HEK293 (cell line): Measurements from ENCODE around the gene FHIT.

Experiments
- CTCF ChIA-PET: fragments of 350-600 bp; formaldehyde crosslinking; extraction: SDS; loops from one replicate; lab custom pipeline; 2021; ENCODE audit warnings: antibody characterized with exemption; lab: Yijun Ruan, JAX
- POLR2A ChIA-PET: fragments of 300-600 bp; formaldehyde crosslinking; extraction: SDS; loops from one replicate; lab custom pipeline; 2020; ENCODE audit warnings: antibody characterized with exemption, inconsistent platforms; lab: Yijun Ruan, JAX
- H3K27ac ChIP-seq: fragments of 200-500 bp; sonication (Bioruptor generic); 2 replicates; pipeline ENCODE4 v1.5.1; 2014; ENCODE audit warnings: low read depth, low read length, control low read depth, inconsistent platforms; ENCODE audit errors: extremely low read depth
- H3K36me3 ChIP-seq, 2 experiments: fragments of 200-500 bp in 1 of 2; sonication (Bioruptor generic) in 1 of 2; 1 replicate in 1 of 2; 2 replicates in 1 of 2; pipeline ENCODE4 v1.5.1; 2014 to 2017; ENCODE audit warnings: inconsistent platforms in 2 of 2, low read length in 2 of 2; ENCODE audit not compliant: control insufficient read depth in 2 of 2, insufficient read depth in 1 of 2
- H3K4me1 ChIP-seq: fragments of 200-500 bp; sonication (Bioruptor generic); 2 replicates; pipeline ENCODE4 v1.5.1; 2014; ENCODE audit warnings: mild to moderate bottlenecking, low read length, inconsistent platforms; ENCODE audit not compliant: control insufficient read depth, insufficient read depth
- H3K4me3 ChIP-seq: 2 replicates; pipeline ENCODE4 v1.5.1; 2011; ENCODE audit warnings: low read depth, mild to moderate bottlenecking, control low read depth, low read length, moderate library complexity
- H3K9me3 ChIP-seq: fragments of 200-500 bp; sonication (Bioruptor generic); 2 replicates; pipeline ENCODE4 v1.5.1; 2014; ENCODE audit warnings: low read depth, low read length, inconsistent platforms; ENCODE audit not compliant: control insufficient read depth, insufficient read depth
- GLI4 ChIP-seq: fragments of 450-650 bp; formaldehyde crosslinking; IDR thresholded peaks from 2 replicates; pipeline ENCODE4 v1.5.1; 2016; ENCODE audit warnings: missing biosample characterization, missing genetic modification characterization
- GLIS1 ChIP-seq: fragments of 450-650 bp; formaldehyde crosslinking; IDR thresholded peaks from 2 replicates; pipeline ENCODE4 v1.5.1; 2016; ENCODE audit warnings: missing biosample characterization, missing genetic modification characterization
- IKZF3 ChIP-seq: fragments of 450-650 bp; IDR thresholded peaks from 2 replicates; pipeline ENCODE4 v1.5.0; 2018; ENCODE audit warnings: missing biosample characterization, mild to moderate bottlenecking, missing genetic modification characterization, moderate library complexity
- MYNN ChIP-seq: fragments of 450-650 bp; formaldehyde crosslinking; IDR thresholded peaks from 2 replicates; pipeline ENCODE4 v1.5.1; 2016; ENCODE audit warnings: missing biosample characterization, missing genetic modification characterization, borderline replicate concordance
- SCRT1 ChIP-seq: fragments of 450-650 bp; formaldehyde crosslinking; IDR thresholded peaks from 2 replicates; pipeline ENCODE4 v1.5.1; 2016; ENCODE audit warnings: missing biosample characterization, missing genetic modification characterization, borderline replicate concordance
- SCRT2 ChIP-seq: fragments of 450-650 bp; formaldehyde crosslinking; IDR thresholded peaks from 2 replicates; pipeline ENCODE4 v1.5.1; 2016; ENCODE audit warnings: missing biosample characterization, missing genetic modification characterization
- SP2 ChIP-seq: fragments of 450-650 bp; formaldehyde crosslinking; IDR thresholded peaks from 2 replicates; pipeline ENCODE4 v1.5.1; 2016; ENCODE audit warnings: missing biosample characterization, missing genetic modification characterization
- ZBTB1 ChIP-seq: fragments of 450-650 bp; formaldehyde crosslinking; IDR thresholded peaks from 2 replicates; pipeline ENCODE4 v1.5.1; 2016; ENCODE audit warnings: missing biosample characterization, missing genetic modification characterization
- ZBTB20 ChIP-seq: fragments of 450-650 bp; formaldehyde crosslinking; IDR thresholded peaks from 2 replicates; pipeline ENCODE4 v1.5.1; 2016; ENCODE audit warnings: missing biosample characterization, missing genetic modification characterization
- ZBTB7A ChIP-seq: fragments of 450-650 bp; formaldehyde crosslinking; IDR thresholded peaks from 2 replicates; pipeline ENCODE4 v1.5.1; 2016; ENCODE audit warnings: low read depth, missing biosample characterization, missing genetic modification characterization
- ZFP3 ChIP-seq: fragments of 450-650 bp; formaldehyde crosslinking; IDR thresholded peaks from 2 replicates; pipeline ENCODE4 v1.5.1; 2016; ENCODE audit warnings: low read depth, missing biosample characterization, missing genetic modification characterization
- ZFP69B ChIP-seq: fragments of 450-650 bp; formaldehyde crosslinking; IDR thresholded peaks from 2 replicates; pipeline ENCODE4 v1.5.1; 2016; ENCODE audit warnings: missing biosample characterization, missing genetic modification characterization
- ZNF112 ChIP-seq: fragments of 450-650 bp; formaldehyde crosslinking; IDR thresholded peaks from 2 replicates; pipeline ENCODE4 v1.5.0; 2017; ENCODE audit warnings: missing biosample characterization, missing genetic modification characterization
- ZNF155 ChIP-seq: fragments of 450-650 bp; formaldehyde crosslinking; IDR thresholded peaks from 2 replicates; pipeline ENCODE4 v1.5.1; 2016; ENCODE audit warnings: missing biosample characterization, missing genetic modification characterization
- ZNF175 ChIP-seq: fragments of 450-650 bp; formaldehyde crosslinking; IDR thresholded peaks from 2 replicates; pipeline ENCODE4 v1.5.1; 2016; ENCODE audit warnings: missing biosample characterization, missing genetic modification characterization
- ZNF202 ChIP-seq: fragments of 450-650 bp; formaldehyde crosslinking; IDR thresholded peaks from 2 replicates; pipeline ENCODE4 v1.5.1; 2016; ENCODE audit warnings: missing biosample characterization, missing genetic modification characterization, borderline replicate concordance
- ZNF23 ChIP-seq: fragments of 450-650 bp; formaldehyde crosslinking; IDR thresholded peaks from 2 replicates; pipeline ENCODE4 v1.5.1; 2016; ENCODE audit warnings: missing biosample characterization, missing genetic modification characterization, borderline replicate concordance
- ZNF292 ChIP-seq: fragments of 450-650 bp; formaldehyde crosslinking; IDR thresholded peaks from 2 replicates; pipeline ENCODE4 v1.5.1; 2016; ENCODE audit warnings: low read depth, missing biosample characterization, missing genetic modification characterization, borderline replicate concordance
- ZNF302 ChIP-seq: fragments of 450-650 bp; formaldehyde crosslinking; IDR thresholded peaks from 2 replicates; pipeline ENCODE4 v1.5.1; 2016; ENCODE audit warnings: missing biosample characterization, missing genetic modification characterization, low read depth
- ZNF311 ChIP-seq: fragments of 450-650 bp; formaldehyde crosslinking; IDR thresholded peaks from 2 replicates; pipeline ENCODE4 v1.5.1; 2017; ENCODE audit warnings: missing biosample characterization, missing genetic modification characterization, borderline replicate concordance
- ZNF423 ChIP-seq: fragments of 450-650 bp; formaldehyde crosslinking; IDR thresholded peaks from 2 replicates; pipeline ENCODE4 v1.5.1; 2016; ENCODE audit warnings: missing biosample characterization, missing genetic modification characterization
- ZNF558 ChIP-seq: fragments of 450-650 bp; formaldehyde crosslinking; IDR thresholded peaks from 2 replicates; pipeline ENCODE4 v1.5.1; 2016; ENCODE audit warnings: missing biosample characterization, missing genetic modification characterization
- ZNF600 ChIP-seq: fragments of 450-650 bp; formaldehyde crosslinking; IDR thresholded peaks from 2 replicates; pipeline ENCODE4 v1.5.1; 2016; ENCODE audit warnings: missing biosample characterization, missing genetic modification characterization
- ZNF610 ChIP-seq: fragments of 450-650 bp; formaldehyde crosslinking; IDR thresholded peaks from 2 replicates; pipeline ENCODE4 v1.5.1; 2016; ENCODE audit warnings: missing biosample characterization, missing genetic modification characterization, borderline replicate concordance
- ZNF623 ChIP-seq: fragments of 450-650 bp; formaldehyde crosslinking; IDR thresholded peaks from 2 replicates; pipeline ENCODE4 v1.5.1; 2016; ENCODE audit warnings: missing biosample characterization, missing genetic modification characterization
- ZNF626 ChIP-seq: fragments of 450-650 bp; sonication (Bioruptor Pico); formaldehyde crosslinking; IDR thresholded peaks from 2 replicates; pipeline ENCODE4 v1.5.1; 2018; ENCODE audit warnings: missing biosample characterization, missing genetic modification characterization, inconsistent platforms
- ZNF660 ChIP-seq: fragments of 450-650 bp; IDR thresholded peaks from 2 replicates; pipeline ENCODE4 v1.5.1; 2018; ENCODE audit warnings: missing biosample characterization, mild to moderate bottlenecking, missing genetic modification characterization
- ZNF792 ChIP-seq: fragments of 450-650 bp; formaldehyde crosslinking; IDR thresholded peaks from 2 replicates; pipeline ENCODE4 v1.5.1; 2016; ENCODE audit warnings: missing biosample characterization, missing genetic modification characterization
- ZNF837 ChIP-seq: fragments of 450-650 bp; formaldehyde crosslinking; IDR thresholded peaks from 2 replicates; pipeline ENCODE4 v1.5.1; 2016; ENCODE audit warnings: missing biosample characterization, missing genetic modification characterization
- ZXDB ChIP-seq: fragments of 450-650 bp; formaldehyde crosslinking; IDR thresholded peaks from 2 replicates; pipeline ENCODE4 v1.5.1; 2016; ENCODE audit warnings: missing biosample characterization, missing genetic modification characterization
- TF ChIP-seq, protein P1 (sequence below): fragments of 450-650 bp; formaldehyde crosslinking; optimal IDR thresholded peaks from 2 replicates; pipeline ENCODE3; 2016; ENCODE audit warnings: missing biosample characterization, mild to moderate bottlenecking, missing genetic modification characterization
- TF ChIP-seq, protein P2 (sequence below): fragments of 450-650 bp; formaldehyde crosslinking; conservative IDR thresholded peaks from 2 replicates; pipeline ENCODE4 v1.5.1; 2016; ENCODE audit warnings: low read depth, missing biosample characterization, missing genetic modification characterization
- TF ChIP-seq, protein P3 (sequence below): fragments of 450-650 bp; IDR thresholded peaks from 2 replicates; pipeline ENCODE4 v1.5.1; 2018; ENCODE audit warnings: missing biosample characterization, missing genetic modification characterization

Gene FHIT

GRCh38 chr3:61250784-61251173 is 473 bp downstream of the FHIT start (continued):
- TF ChIP-seq ZNF155 (no peak), ZNF175 (tag by site-specific recombination) (no peak), ZNF837 (tag by site-specific recombination) (no peak), ZNF202 (tag by site-specific recombination) (no peak), ZNF792 (tag by site-specific recombination) (no peak), ZBTB1 (tag by site-specific recombination) (no peak), ZXDB (no peak), ZNF623 (no peak), MYNN (tag by site-specific recombination) (no peak), ZNF23 (tag by site-specific recombination) (no peak), SCRT2 (tag by site-specific recombination) (peak; percentile 91), SCRT1 (tag by site-specific recombination) (peak; percentile 71; the same call in 1 of the 2 replicates), IKZF3 (tag by site-specific recombination) (0 out of 2 replicates have a peak, but pooled peaks have one; percentile 5), ZNF558 (no peak), GLIS1 (tag by site-specific recombination) (no peak), ZNF112 (tag by site-specific recombination) (no peak), ZNF311 (tag by site-specific recombination) (no peak), ZFP3 (no peak), ZNF423 (no peak), ZNF660 (tag by site-specific recombination) (0 out of 2 replicates have a peak, but pooled peaks have one; percentile 37), ZBTB7A (tag by site-specific recombination) (0 out of 2 replicates have a peak, but pooled peaks have one; percentile 10), ZNF600 (tag by site-specific recombination) (peak; percentile 40; the same call in 1 of the 2 replicates), ZFP69B (tag by site-specific recombination) (no peak)
- TF ChIP-seq, protein P1, sequence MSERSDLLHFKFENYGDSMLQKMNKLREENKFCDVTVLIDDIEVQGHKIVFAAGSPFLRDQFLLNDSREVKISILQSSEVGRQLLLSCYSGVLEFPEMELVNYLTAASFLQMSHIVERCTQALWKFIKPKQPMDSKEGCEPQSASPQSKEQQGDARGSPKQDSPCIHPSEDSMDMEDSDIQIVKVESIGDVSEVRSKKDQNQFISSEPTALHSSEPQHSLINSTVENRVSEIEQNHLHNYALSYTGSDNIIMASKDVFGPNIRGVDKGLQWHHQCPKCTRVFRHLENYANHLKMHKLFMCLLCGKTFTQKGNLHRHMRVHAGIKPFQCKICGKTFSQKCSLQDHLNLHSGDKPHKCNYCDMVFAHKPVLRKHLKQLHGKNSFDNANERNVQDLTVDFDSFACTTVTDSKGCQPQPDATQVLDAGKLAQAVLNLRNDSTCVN, result no peak
- TF ChIP-seq, protein P2, sequence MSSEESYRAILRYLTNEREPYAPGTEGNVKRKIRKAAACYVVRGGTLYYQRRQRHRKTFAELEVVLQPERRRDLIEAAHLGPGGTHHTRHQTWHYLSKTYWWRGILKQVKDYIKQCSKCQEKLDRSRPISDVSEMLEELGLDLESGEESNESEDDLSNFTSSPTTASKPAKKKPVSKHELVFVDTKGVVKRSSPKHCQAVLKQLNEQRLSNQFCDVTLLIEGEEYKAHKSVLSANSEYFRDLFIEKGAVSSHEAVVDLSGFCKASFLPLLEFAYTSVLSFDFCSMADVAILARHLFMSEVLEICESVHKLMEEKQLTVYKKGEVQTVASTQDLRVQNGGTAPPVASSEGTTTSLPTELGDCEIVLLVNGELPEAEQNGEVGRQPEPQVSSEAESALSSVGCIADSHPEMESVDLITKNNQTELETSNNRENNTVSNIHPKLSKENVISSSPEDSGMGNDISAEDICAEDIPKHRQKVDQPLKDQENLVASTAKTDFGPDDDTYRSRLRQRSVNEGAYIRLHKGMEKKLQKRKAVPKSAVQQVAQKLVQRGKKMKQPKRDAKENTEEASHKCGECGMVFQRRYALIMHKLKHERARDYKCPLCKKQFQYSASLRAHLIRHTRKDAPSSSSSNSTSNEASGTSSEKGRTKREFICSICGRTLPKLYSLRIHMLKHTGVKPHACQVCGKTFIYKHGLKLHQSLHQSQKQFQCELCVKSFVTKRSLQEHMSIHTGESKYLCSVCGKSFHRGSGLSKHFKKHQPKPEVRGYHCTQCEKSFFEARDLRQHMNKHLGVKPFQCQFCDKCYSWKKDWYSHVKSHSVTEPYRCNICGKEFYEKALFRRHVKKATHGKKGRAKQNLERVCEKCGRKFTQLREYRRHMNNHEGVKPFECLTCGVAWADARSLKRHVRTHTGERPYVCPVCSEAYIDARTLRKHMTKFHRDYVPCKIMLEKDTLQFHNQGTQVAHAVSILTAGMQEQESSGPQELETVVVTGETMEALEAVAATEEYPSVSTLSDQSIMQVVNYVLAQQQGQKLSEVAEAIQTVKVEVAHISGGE (tag by site-specific recombination), result no peak

GRCh38 chr3:61248496-61248895 is 2.8 kb downstream of the FHIT start:
- Histone ChIP-seq H3K27ac (no peak overlapping the region), H3K4me3 (no peak overlapping the region), H3K4me1 (no peaks in the 10 kb centered on the region), H3K9me3 (no peaks in the 10 kb centered on the region), H3K36me3 (no peaks in the 10 kb centered on the region)
- POLR2A ChIA-PET, result no interaction called here
- CTCF ChIA-PET, result no interaction called here
- TF ChIP-seq ZNF660 (tag by site-specific recombination), result no peak
- TF ChIP-seq GLI4 (tag by site-specific recombination), result no peak
- TF ChIP-seq ZBTB20 (tag by site-specific recombination), result no peak
- no peak for TF ChIP-seq ZNF610
- TF ChIP-seq, protein P3, sequence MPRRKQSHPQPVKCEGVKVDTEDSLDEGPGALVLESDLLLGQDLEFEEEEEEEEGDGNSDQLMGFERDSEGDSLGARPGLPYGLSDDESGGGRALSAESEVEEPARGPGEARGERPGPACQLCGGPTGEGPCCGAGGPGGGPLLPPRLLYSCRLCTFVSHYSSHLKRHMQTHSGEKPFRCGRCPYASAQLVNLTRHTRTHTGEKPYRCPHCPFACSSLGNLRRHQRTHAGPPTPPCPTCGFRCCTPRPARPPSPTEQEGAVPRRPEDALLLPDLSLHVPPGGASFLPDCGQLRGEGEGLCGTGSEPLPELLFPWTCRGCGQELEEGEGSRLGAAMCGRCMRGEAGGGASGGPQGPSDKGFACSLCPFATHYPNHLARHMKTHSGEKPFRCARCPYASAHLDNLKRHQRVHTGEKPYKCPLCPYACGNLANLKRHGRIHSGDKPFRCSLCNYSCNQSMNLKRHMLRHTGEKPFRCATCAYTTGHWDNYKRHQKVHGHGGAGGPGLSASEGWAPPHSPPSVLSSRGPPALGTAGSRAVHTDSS (tag by site-specific recombination), result no peak
- no peak for TF ChIP-seq SP2 (tag by site-specific recombination)
- no peak for TF ChIP-seq ZNF626 (tag by site-specific recombination)
- no peak for TF ChIP-seq ZNF292 (tag by site-specific recombination)
- no peak for TF ChIP-seq ZNF302 (tag by site-specific recombination)
